Neural crest cell (in vitro differentiated cells): ENCODE measurements around the gene CCDC137. TPM values are rescaled to one million over a fixed set of nuclear protein-coding genes. Genes with fewer than 3 reads are reported as not detected.

Experiments used
- DNase-seq: peaks from one replicate; pipeline ENCODE4 v3.0.0; 2021; ENCODE audit warnings: low read depth, mixed read lengths, low spot score
- H3K27ac Mint-ChIP-seq: one replicate; pipeline ENCODE4 v1.8.0; 2021; ENCODE audit warnings: mild to moderate bottlenecking, mixed read lengths; ENCODE audit not compliant: unreplicated experiment
- H3K27me3 Mint-ChIP-seq: 2 replicates; pipeline ENCODE4 v1.8.0; 2021; ENCODE audit warnings: low read depth, mild to moderate bottlenecking, mixed read lengths
- H3K36me3 Mint-ChIP-seq: 2 replicates; pipeline ENCODE4 v1.8.0; 2021; ENCODE audit warnings: low read depth, mild to moderate bottlenecking, mixed read lengths
- H3K4me1 Mint-ChIP-seq: 2 replicates; pipeline ENCODE4 v1.8.0; 2021; ENCODE audit warnings: mixed read lengths
- H3K4me3 Mint-ChIP-seq: one replicate; pipeline ENCODE4 v1.8.0; 2021; ENCODE audit warnings: mild to moderate bottlenecking, mixed read lengths
- H3K9me3 Mint-ChIP-seq: 2 replicates; pipeline ENCODE4 v1.8.0; 2021; ENCODE audit warnings: mixed read lengths
- total RNA-seq: library from RNA; stranded (reverse); gene quantifications from 2 replicates; pipeline ENCODE4 v1.2.1, GENCODE V29; 2021
- TF ChIP-seq, protein P1 (sequence below): fragments of 200-600 bp; sonication (generic); conservative IDR thresholded peaks from 2 replicates; pipeline ENCODE4 v1.5.0; 2021; ENCODE audit warnings: antibody characterized with exemption, mild to moderate bottlenecking

The CCDC137 gene
- total RNA-seq, 1 donor from 2014 or later, result 38.3 TPM

DNA sequence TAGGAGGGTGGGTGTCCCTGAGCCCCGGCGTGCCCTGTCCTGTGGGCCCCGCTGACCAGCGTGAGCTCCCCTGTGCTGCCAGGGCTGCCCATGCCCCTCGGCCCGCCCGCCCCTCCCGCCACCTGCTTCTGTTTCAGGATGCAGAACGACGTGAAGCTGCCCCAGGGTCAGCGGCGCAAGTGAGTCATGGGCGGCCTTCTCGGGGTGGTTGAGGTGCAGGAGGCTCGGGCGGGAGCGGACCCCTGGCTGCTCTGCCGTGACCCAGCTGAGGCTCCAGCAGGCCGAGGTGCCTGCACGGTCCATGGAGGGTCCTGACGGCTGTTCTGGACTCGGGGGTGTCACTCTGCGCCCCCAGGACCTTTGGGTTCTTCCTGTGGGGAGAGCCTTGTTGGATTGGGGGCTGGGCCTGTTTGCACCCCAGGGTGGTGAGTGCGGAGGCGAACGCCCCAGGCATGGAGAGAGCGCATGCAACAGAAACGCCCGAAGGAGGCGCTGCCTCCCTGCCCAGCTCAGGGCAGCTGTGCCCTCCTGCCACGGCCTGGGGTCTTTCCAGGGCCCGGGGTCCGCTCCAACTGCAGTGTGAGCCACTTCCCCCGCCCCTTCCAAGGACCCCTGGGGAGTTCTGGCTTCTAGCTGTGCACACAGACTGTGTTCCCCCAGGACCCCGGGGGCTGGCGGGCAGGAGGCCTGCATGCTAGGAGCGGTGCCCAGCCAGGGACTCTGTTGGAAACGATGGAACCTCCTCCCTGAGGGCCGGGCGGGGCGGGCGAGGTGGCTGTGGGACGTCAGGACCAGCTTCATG, 49.5 kb downstream of the CCDC137 start:
- H3K27me3 Mint-ChIP-seq, result peaks cover 14% of the 10 kb centered on the region
- TF ChIP-seq, protein P1, sequence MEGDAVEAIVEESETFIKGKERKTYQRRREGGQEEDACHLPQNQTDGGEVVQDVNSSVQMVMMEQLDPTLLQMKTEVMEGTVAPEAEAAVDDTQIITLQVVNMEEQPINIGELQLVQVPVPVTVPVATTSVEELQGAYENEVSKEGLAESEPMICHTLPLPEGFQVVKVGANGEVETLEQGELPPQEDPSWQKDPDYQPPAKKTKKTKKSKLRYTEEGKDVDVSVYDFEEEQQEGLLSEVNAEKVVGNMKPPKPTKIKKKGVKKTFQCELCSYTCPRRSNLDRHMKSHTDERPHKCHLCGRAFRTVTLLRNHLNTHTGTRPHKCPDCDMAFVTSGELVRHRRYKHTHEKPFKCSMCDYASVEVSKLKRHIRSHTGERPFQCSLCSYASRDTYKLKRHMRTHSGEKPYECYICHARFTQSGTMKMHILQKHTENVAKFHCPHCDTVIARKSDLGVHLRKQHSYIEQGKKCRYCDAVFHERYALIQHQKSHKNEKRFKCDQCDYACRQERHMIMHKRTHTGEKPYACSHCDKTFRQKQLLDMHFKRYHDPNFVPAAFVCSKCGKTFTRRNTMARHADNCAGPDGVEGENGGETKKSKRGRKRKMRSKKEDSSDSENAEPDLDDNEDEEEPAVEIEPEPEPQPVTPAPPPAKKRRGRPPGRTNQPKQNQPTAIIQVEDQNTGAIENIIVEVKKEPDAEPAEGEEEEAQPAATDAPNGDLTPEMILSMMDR, result no peak
- DNase-seq, result no peak
- peaks cover 13% of the 10 kb centered on the region for H3K4me1 Mint-ChIP-seq
- no peak overlapping the region for H3K4me3 Mint-ChIP-seq
- no peak overlapping the region for H3K27ac Mint-ChIP-seq
- H3K9me3 Mint-ChIP-seq, result no peaks in the 10 kb centered on the region
- H3K36me3 Mint-ChIP-seq, result peaks cover 6% of the 10 kb centered on the region

DNA sequence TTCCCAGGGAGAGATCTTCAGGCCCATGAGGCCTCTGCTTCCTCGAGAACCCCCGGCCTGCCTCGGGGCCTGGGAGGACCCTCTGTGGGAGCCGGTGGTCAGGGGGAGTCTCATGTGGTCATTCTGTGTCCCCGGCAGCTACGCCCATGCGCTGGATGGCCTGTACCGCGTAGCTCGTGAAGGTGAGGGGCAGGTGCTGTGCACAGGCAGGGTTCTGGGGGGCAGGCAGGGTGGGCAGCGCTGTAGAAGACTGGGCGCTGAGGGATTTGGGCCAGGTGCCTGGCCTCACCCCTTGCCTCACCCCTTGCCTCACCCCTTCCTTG, 50.1 kb downstream of the CCDC137 start:
- Mint-ChIP-seq H3K4me3 (no peak overlapping the region), H3K9me3 (no peaks in the 10 kb centered on the region), H3K36me3 (peaks cover 6% of the 10 kb centered on the region), H3K27ac (no peak overlapping the region), H3K4me1 (peaks cover 9% of the 10 kb centered on the region), H3K27me3 (peaks cover 9% of the 10 kb centered on the region)
- TF ChIP-seq, protein P1, result no peak
- no peak for DNase-seq

DNA sequence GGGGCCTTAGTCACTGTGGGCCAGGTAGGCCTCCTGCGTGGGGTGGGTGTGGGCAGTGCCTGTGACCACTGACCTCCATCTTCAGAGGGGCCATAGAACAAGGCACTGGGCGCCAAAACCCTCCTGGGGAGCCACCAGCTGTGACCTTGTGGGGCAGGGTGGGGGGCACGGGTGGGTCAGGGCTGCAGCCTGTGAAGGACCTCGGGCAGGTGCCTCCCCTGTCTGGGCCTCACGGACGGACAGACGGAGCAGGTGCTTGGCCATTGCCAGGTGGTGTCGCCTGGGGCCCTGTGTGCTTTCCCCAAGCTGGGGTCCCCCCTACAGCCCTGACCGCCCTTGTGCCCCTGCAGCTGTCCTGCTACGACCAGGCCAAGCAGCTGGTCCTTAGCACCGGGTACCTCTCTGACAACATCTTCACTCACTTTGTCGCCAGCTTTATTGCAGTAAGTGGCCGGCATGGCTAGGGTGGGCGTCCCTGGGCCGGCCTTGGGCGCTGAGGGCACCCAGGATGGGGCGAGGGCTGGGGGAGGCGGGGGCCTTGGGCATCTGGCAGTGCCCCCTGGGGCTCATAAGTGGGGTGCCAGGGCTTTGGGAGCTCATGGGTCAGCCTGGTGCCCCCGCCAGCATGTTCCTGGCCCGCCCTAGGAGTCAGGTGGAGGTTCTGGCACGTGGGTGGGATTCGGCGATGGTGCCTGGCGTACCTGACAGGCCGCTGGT, 50.7 kb downstream of the CCDC137 start:
- TF ChIP-seq, protein P1, result no peak
- H3K9me3 Mint-ChIP-seq, result no peaks in the 10 kb centered on the region
- peaks cover 6% of the 10 kb centered on the region for H3K36me3 Mint-ChIP-seq
- H3K27me3 Mint-ChIP-seq, result peaks cover 11% of the 10 kb centered on the region
- peaks cover 9% of the 10 kb centered on the region for H3K4me1 Mint-ChIP-seq
- H3K27ac Mint-ChIP-seq, result no peak overlapping the region
- no peak for DNase-seq
- no peak overlapping the region for H3K4me3 Mint-ChIP-seq

- DNase-seq, result no peak
- H3K36me3 Mint-ChIP-seq, result peaks cover 6% of the 10 kb centered on the region
- peak overlapping the region; percentile 62 for H3K4me3 Mint-ChIP-seq
- H3K27ac Mint-ChIP-seq, result no peak overlapping the region
- H3K4me1 Mint-ChIP-seq, result peaks cover 7% of the 10 kb centered on the region
- no peaks in the 10 kb centered on the region for H3K9me3 Mint-ChIP-seq
- TF ChIP-seq, protein P1, result no peak
- peaks cover 9% of the 10 kb centered on the region for H3K27me3 Mint-ChIP-seq
Observed at GRCh38 chr17:81717766-81718089, 51.2 kb downstream of the CCDC137 start.

DNA sequence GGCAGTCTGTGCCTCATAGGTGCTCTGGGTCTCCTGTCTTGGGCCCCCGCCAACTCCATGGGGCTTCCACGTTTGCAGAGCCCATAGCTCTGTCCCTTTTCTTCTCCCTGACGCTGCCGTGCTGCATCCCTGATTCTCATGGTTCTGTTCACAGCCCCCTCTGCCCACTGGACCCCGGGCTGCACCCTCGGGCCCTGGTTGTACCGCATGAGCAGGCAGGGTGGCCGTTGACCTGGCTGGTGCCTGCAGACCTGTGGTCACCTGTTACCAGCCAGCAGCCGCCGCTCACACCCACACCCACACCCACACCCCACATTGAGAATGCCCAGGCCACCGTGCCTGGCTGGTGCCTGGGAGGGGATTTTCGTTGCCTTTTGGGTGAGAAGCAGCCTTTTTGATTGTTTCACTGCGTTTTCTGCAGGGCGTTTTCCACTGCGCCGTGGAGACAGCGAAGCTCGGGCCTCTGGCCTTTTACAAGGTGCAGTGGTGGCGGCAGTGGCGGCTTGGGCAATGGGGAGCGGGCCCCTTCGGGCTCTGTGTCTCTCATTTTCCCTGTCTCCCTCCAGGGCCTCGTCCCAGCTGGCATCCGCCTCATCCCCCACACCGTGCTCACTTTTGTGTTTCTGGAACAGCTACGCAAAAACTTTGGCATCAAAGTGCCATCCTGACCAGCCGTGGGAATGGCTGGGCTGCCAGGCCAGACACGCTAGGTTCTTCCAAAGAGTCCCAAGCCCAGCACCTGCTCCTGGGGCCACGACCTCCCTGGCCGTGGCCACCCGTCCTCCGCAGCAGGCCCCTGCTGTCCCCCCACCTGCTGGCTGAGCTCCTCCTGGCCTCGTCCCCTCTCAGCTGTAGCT, 53.1 kb downstream of the CCDC137 start:
- H3K27me3 Mint-ChIP-seq, result peaks cover 10% of the 10 kb centered on the region
- no peaks in the 10 kb centered on the region for H3K36me3 Mint-ChIP-seq
- TF ChIP-seq, protein P1, result no peak
- H3K4me1 Mint-ChIP-seq, result no peaks in the 10 kb centered on the region
- no peaks in the 10 kb centered on the region for H3K9me3 Mint-ChIP-seq
- DNase-seq, result no peak
- no peak overlapping the region for H3K4me3 Mint-ChIP-seq
- H3K27ac Mint-ChIP-seq, result peak overlapping the region; percentile 19
